Stimulated activated CD8-positive, alpha-beta memory T cell treated with anti-CD3 and anti-CD28 coated beads, Interleukin-2, amount 100 ng/mL, for 1 hour (primary cell): ENCODE measurements around the gene MAML3.

Experiments
- DNase-seq, 2 donors: peaks; one replicate each; pipeline ENCODE4 v3.0.0-alpha.2; 2020; ENCODE audit warnings: low read depth in 2 of 2

MAML3 gene

GRCh38 chr4:139786494-139787354, 367.3 kb downstream of the MAML3 start:
- no peak for DNase-seq

- DNase-seq, result no peak
Observed at GRCh38 chr4:139785356-139785755, 368.6 kb downstream of the MAML3 start.

GRCh38 chr4:139783741-139784484, 370.1 kb downstream of the MAML3 start:
- DNase-seq, result no peak

GRCh38 chr4:139782926-139783522, 371.0 kb downstream of the MAML3 start:
- DNase-seq, result no peak

- DNase-seq, result no peak
Observed at GRCh38 chr4:139781066-139781465, 372.9 kb downstream of the MAML3 start.

- no peak for DNase-seq
Observed at GRCh38 chr4:139779691-139780090, 374.3 kb downstream of the MAML3 start.

- DNase-seq, result no peak
Observed at GRCh38 chr4:139777757-139778156, 376.2 kb downstream of the MAML3 start.

- no peak for DNase-seq
Observed at GRCh38 chr4:139776235-139776634, 377.7 kb downstream of the MAML3 start.

- no peak for DNase-seq
Observed at GRCh38 chr4:139774759-139775487, 379.1 kb downstream of the MAML3 start.

GRCh38 chr4:139773560-139774318, 380.2 kb downstream of the MAML3 start:
- DNase-seq, result no peak

GRCh38 chr4:139770361-139770760, 383.6 kb downstream of the MAML3 start:
- no peak for DNase-seq

GRCh38 chr4:139769364-139769763, 384.6 kb downstream of the MAML3 start:
- DNase-seq, result no peak

GRCh38 chr4:139768896-139769295, 385.1 kb downstream of the MAML3 start:
- no peak for DNase-seq

GRCh38 chr4:139768366-139768765, 385.6 kb downstream of the MAML3 start:
- no peak for DNase-seq

- DNase-seq, result no peak
Observed at GRCh38 chr4:139767585-139767984, 386.4 kb downstream of the MAML3 start.

GRCh38 chr4:139767168-139767567, 386.8 kb downstream of the MAML3 start:
- no peak for DNase-seq

GRCh38 chr4:139764686-139765310, 389.2 kb downstream of the MAML3 start:
- DNase-seq, result no peak

- no peak for DNase-seq
Observed at GRCh38 chr4:139764182-139764581, 389.8 kb downstream of the MAML3 start.

GRCh38 chr4:139763672-139764071, 390.3 kb downstream of the MAML3 start:
- no peak for DNase-seq

- no peak for DNase-seq
Observed at GRCh38 chr4:139763205-139763604, 390.8 kb downstream of the MAML3 start.

- no peak for DNase-seq
Observed at GRCh38 chr4:139762720-139763119, 391.3 kb downstream of the MAML3 start.
